Activated B cell treated with CpG ODN at 0.5 μM for 24 hours (primary cell): ENCODE results near the gene WNK2. TPM values are rescaled to one million over a fixed set of nuclear protein-coding genes. Genes with fewer than 3 reads are reported as not detected.

ENCODE experiments used
- ATAC-seq: fragments of 200-7000 bp; cut with Tn5 transposase; one replicate; pipeline ENCODE4 v1.10.0; 2021; ENCODE audit warnings: low read depth, mild to moderate bottlenecking, moderate library complexity
- CTCF ChIA-PET: fragments of 350-600 bp; sonication (Branson Sonifier 250); formaldehyde crosslinking; loops from one replicate; lab custom pipeline; 2021; ENCODE audit warnings: antibody characterized with exemption; lab: Charles Lee
- POLR2A ChIA-PET: fragments of 350-600 bp; sonication (Branson Sonifier 250); formaldehyde crosslinking; loops from one replicate; lab custom pipeline; 2021; ENCODE audit warnings: antibody characterized with exemption; lab: Charles Lee
- DNase-seq: peaks from one replicate; pipeline ENCODE4 v3.0.0; 2022
- H3K27ac Mint-ChIP-seq: one replicate; pipeline ENCODE4 v1.8.0; 2020; ENCODE audit warnings: mixed read lengths
- H3K27me3 Mint-ChIP-seq: one replicate; pipeline ENCODE4 v1.8.0; 2021; ENCODE audit warnings: mixed read lengths
- H3K36me3 Mint-ChIP-seq: one replicate; pipeline ENCODE4 v1.8.0; 2021; ENCODE audit warnings: low read depth, mixed read lengths
- H3K4me1 Mint-ChIP-seq: one replicate; pipeline ENCODE4 v1.8.0; 2021; ENCODE audit warnings: mixed read lengths
- H3K4me3 Mint-ChIP-seq: one replicate; pipeline ENCODE4 v1.8.0; 2020; ENCODE audit warnings: mild to moderate bottlenecking, mixed read lengths
- H3K9me3 Mint-ChIP-seq: one replicate; pipeline ENCODE4 v1.8.0; 2020; ENCODE audit warnings: mixed read lengths
- CTCF ChIP-seq: fragments of 200-600 bp; IDR thresholded peaks from one replicate; pipeline ENCODE4 v1.8.0; 2022; ENCODE audit warnings: antibody characterized with exemption, mild to moderate bottlenecking
- intact Hi-C: fragments of 100-400 bp; cut with micrococcal nuclease; formaldehyde crosslinking; loops from one replicate; pipeline ENCODE4 v1.15.1; 2024
- total RNA-seq: library from RNA; stranded (reverse); gene quantifications from 2 replicates; pipeline ENCODE4 v1.2.3, GENCODE V29; 2022

Gene WNK2
- total RNA-seq, 1 donor from 2014 or later, result 0.24 TPM

GRCh38 chr9:93259490-93260262, 75.7 kb downstream of the WNK2 start:
- intact Hi-C loops, result no loop called here
- Mint-ChIP-seq H3K27ac (no peak overlapping the region), H3K9me3 (no peaks in the 10 kb centered on the region), H3K36me3 (no peaks in the 10 kb centered on the region), H3K4me1 (no peaks in the 10 kb centered on the region), H3K4me3 (no peak overlapping the region), H3K27me3 (no peaks in the 10 kb centered on the region)
- no peak for TF ChIP-seq CTCF
- no peak for ATAC-seq
- ChIA-PET CTCF (no interaction called here), POLR2A (no interaction called here)
- peak; percentile 11 for DNase-seq

GRCh38 chr9:93260263-93261066, 76.5 kb downstream of the WNK2 start:
- POLR2A ChIA-PET, result no interaction called here
- Mint-ChIP-seq H3K4me1 (no peaks in the 10 kb centered on the region), H3K27ac (no peak overlapping the region), H3K4me3 (no peak overlapping the region), H3K36me3 (no peaks in the 10 kb centered on the region), H3K9me3 (no peaks in the 10 kb centered on the region), H3K27me3 (no peaks in the 10 kb centered on the region)
- intact Hi-C loops, result no loop called here
- ATAC-seq, result no peak
- DNase-seq, result peak; percentile 10
- TF ChIP-seq CTCF, result no peak
- CTCF ChIA-PET, result no interaction called here

- ChIA-PET CTCF (no interaction called here), POLR2A (no interaction called here)
- Mint-ChIP-seq H3K4me3 (no peak overlapping the region), H3K9me3 (no peaks in the 10 kb centered on the region), H3K4me1 (no peaks in the 10 kb centered on the region), H3K36me3 (no peaks in the 10 kb centered on the region), H3K27me3 (no peaks in the 10 kb centered on the region), H3K27ac (no peak overlapping the region)
- TF ChIP-seq CTCF, result no peak
- ATAC-seq (no peak), DNase-seq (peak; percentile 11)
- intact Hi-C loops, result no loop called here
These were observed 77.3 kb downstream of the WNK2 start for GRCh38 chr9:93261281-93261680.

GRCh38 chr9:93261735-93262523, 78.0 kb downstream of the WNK2 start:
- Mint-ChIP-seq H3K4me3 (no peak overlapping the region), H3K4me1 (no peaks in the 10 kb centered on the region), H3K27me3 (no peaks in the 10 kb centered on the region), H3K36me3 (no peaks in the 10 kb centered on the region), H3K9me3 (no peaks in the 10 kb centered on the region), H3K27ac (no peak overlapping the region)
- no peak for ATAC-seq
- no peak for DNase-seq
- intact Hi-C loops, result no loop called here
- no peak for TF ChIP-seq CTCF
- ChIA-PET CTCF (no interaction called here), POLR2A (interaction anchor here (0.6 kb wide), 1 partner anchor 27 kb away, joined by 4 read pairs; no protein-coding TSS in a partner anchor)
